Measurements from ENCODE around the gene JMJD7.

Gene JMJD7

GRCh38 chr15:41870689-41871081 is 42.8 kb downstream of the JMJD7 start:
- Histone ChIP-seq H3K79me2 (ENCODE audit: insufficient read depth, low read length) (no peaks in the 10 kb centered on the region), H3K4me2 (ENCODE audit: insufficient read depth, low read length) (no peak overlapping the region), H3K4me3 (ENCODE audit: low read depth in 1 of 2, low read length in 2 of 2) (no peak overlapping the region), H4K20me1 (ENCODE audit: insufficient read depth, low read length) (no peaks in the 10 kb centered on the region), H3K36me3 (ENCODE audit: insufficient read depth, low read length) (no peaks in the 10 kb centered on the region), H2AFZ (ENCODE audit: low read depth, low read length) (no peak overlapping the region), H3K9me3 (ENCODE audit: insufficient read depth, low read length, severe bottlenecking) (no peaks in the 10 kb centered on the region), H3K27ac (ENCODE audit: low read length) (no peak overlapping the region), H3K27me3 (ENCODE audit: insufficient read depth, low read length, poor library complexity) (no peaks in the 10 kb centered on the region), H3K9ac (ENCODE audit: low read depth, low read length) (no peak overlapping the region), H3K4me1 (ENCODE audit: insufficient read depth, low read length) (no peaks in the 10 kb centered on the region)
- ATAC-seq (ENCODE audit: insufficient read depth, low read depth): 0 out of 3 replicates have a peak, but pooled peaks have one; percentile 35
- no peak for DNase-seq
- TF ChIP-seq CTCF (IDR thresholded peaks at IDR 0.05; ENCODE audit: borderline replicate concordance, extremely low read depth, low read length, poor library complexity, severe bottlenecking) (no peak), EZH2 (IDR thresholded peaks at IDR 0.05; ENCODE audit: borderline replicate concordance, low read depth, low read length, severe bottlenecking) (no peak)

- Histone ChIP-seq H3K4me3 (ENCODE audit: low read depth in 1 of 2, low read length in 2 of 2) (no peak overlapping the region), H4K20me1 (ENCODE audit: insufficient read depth, low read length) (no peaks in the 10 kb centered on the region; the same call in 1 of the 2 replicates), H3K4me1 (ENCODE audit: insufficient read depth, low read length) (no peaks in the 10 kb centered on the region), H3K36me3 (ENCODE audit: insufficient read depth, low read length) (no peaks in the 10 kb centered on the region), H3K9me3 (ENCODE audit: insufficient read depth, low read length, severe bottlenecking) (no peaks in the 10 kb centered on the region), H3K9ac (ENCODE audit: low read depth, low read length) (no peak overlapping the region), H3K27ac (ENCODE audit: low read length) (no peak overlapping the region), H3K79me2 (ENCODE audit: insufficient read depth, low read length) (no peaks in the 10 kb centered on the region), H3K4me2 (ENCODE audit: insufficient read depth, low read length) (no peak overlapping the region), H2AFZ (ENCODE audit: low read depth, low read length) (no peak overlapping the region), H3K27me3 (ENCODE audit: insufficient read depth, low read length, poor library complexity) (no peaks in the 10 kb centered on the region)
- ATAC-seq (ENCODE audit: insufficient read depth, low read depth) (no peak), DNase-seq (no peak)
- TF ChIP-seq EZH2 (IDR thresholded peaks at IDR 0.05; ENCODE audit: borderline replicate concordance, low read depth, low read length, severe bottlenecking) (no peak), CTCF (IDR thresholded peaks at IDR 0.05; ENCODE audit: borderline replicate concordance, extremely low read depth, low read length, poor library complexity, severe bottlenecking) (no peak)
Measured at GRCh38 chr15:41871175-41871905, 43.4 kb downstream of the JMJD7 start.

- ATAC-seq (ENCODE audit: insufficient read depth, low read depth) (no peak), DNase-seq (no peak)
- Histone ChIP-seq H3K4me1 (ENCODE audit: insufficient read depth, low read length) (no peaks in the 10 kb centered on the region), H3K27ac (ENCODE audit: low read length) (no peak overlapping the region), H3K79me2 (ENCODE audit: insufficient read depth, low read length) (no peaks in the 10 kb centered on the region), H3K4me3 (ENCODE audit: low read depth in 1 of 2, low read length in 2 of 2) (no peak overlapping the region), H3K9me3 (ENCODE audit: insufficient read depth, low read length, severe bottlenecking) (no peaks in the 10 kb centered on the region), H3K4me2 (ENCODE audit: insufficient read depth, low read length) (no peak overlapping the region), H3K36me3 (ENCODE audit: insufficient read depth, low read length) (no peaks in the 10 kb centered on the region), H2AFZ (ENCODE audit: low read depth, low read length) (no peak overlapping the region), H3K27me3 (ENCODE audit: insufficient read depth, low read length, poor library complexity) (no peaks in the 10 kb centered on the region), H3K9ac (ENCODE audit: low read depth, low read length) (no peak overlapping the region), H4K20me1 (ENCODE audit: insufficient read depth, low read length) (no peaks in the 10 kb centered on the region; the same call in 1 of the 2 replicates)
- TF ChIP-seq CTCF (IDR thresholded peaks at IDR 0.05; ENCODE audit: borderline replicate concordance, extremely low read depth, low read length, poor library complexity, severe bottlenecking) (no peak), EZH2 (IDR thresholded peaks at IDR 0.05; ENCODE audit: borderline replicate concordance, low read depth, low read length, severe bottlenecking) (no peak)
Measured at GRCh38 chr15:41872166-41872747, 44.4 kb downstream of the JMJD7 start.

All from DND-41 (cell line).